ENCODE measurements around the gene GMDS.

Gene GMDS

GRCh38 chr6:1591926-1592325 lies 653.5 kb downstream of the GMDS start:
- H3K4me3 ChIP-seq (replicated peaks in 1 of 2; ENCODE audit: low read depth in 2 of 2, low read length in 2 of 2), result no peak overlapping the region
- TF ChIP-seq CTCF (IDR thresholded peaks at IDR 0.05; ENCODE audit: low read depth, low read length), result no peak
- no peak for DNase-seq (ENCODE audit: low read depth in 2 of 2)

GRCh38 chr6:1591243-1591642 lies 654.2 kb downstream of the GMDS start:
- H3K4me3 ChIP-seq (replicated peaks in 1 of 2; ENCODE audit: low read depth in 2 of 2, low read length in 2 of 2), result no peak overlapping the region
- no peak for TF ChIP-seq CTCF (IDR thresholded peaks at IDR 0.05; ENCODE audit: low read depth, low read length)
- DNase-seq (ENCODE audit: low read depth in 2 of 2), result no peak

GRCh38 chr6:1590580-1590979 lies 654.8 kb downstream of the GMDS start:
- TF ChIP-seq CTCF (IDR thresholded peaks at IDR 0.05; ENCODE audit: low read depth, low read length), result no peak
- no peak overlapping the region for H3K4me3 ChIP-seq (replicated peaks in 1 of 2; ENCODE audit: low read depth in 2 of 2, low read length in 2 of 2)
- no peak for DNase-seq (ENCODE audit: low read depth in 2 of 2)

- no peak for TF ChIP-seq CTCF (IDR thresholded peaks at IDR 0.05; ENCODE audit: low read depth, low read length)
- DNase-seq (ENCODE audit: low read depth in 2 of 2), result no peak
- H3K4me3 ChIP-seq (replicated peaks in 1 of 2; ENCODE audit: low read depth in 2 of 2, low read length in 2 of 2), result no peak overlapping the region
Observed at GRCh38 chr6:1589208-1589607, 656.2 kb downstream of the GMDS start.

- no peak overlapping the region for H3K4me3 ChIP-seq (replicated peaks in 1 of 2; ENCODE audit: low read depth in 2 of 2, low read length in 2 of 2)
- no peak for DNase-seq (ENCODE audit: low read depth in 2 of 2)
- TF ChIP-seq CTCF (IDR thresholded peaks at IDR 0.05; ENCODE audit: low read depth, low read length), result no peak
Observed at GRCh38 chr6:1587977-1588376, 657.4 kb downstream of the GMDS start.

- no peak for TF ChIP-seq CTCF (IDR thresholded peaks at IDR 0.05; ENCODE audit: low read depth, low read length)
- DNase-seq (ENCODE audit: low read depth in 2 of 2), result no peak
- no peak overlapping the region for H3K4me3 ChIP-seq (replicated peaks in 1 of 2; ENCODE audit: low read depth in 2 of 2, low read length in 2 of 2)
Observed at GRCh38 chr6:1587546-1587945, 657.9 kb downstream of the GMDS start.

GRCh38 chr6:1586861-1587450 lies 658.4 kb downstream of the GMDS start:
- DNase-seq (ENCODE audit: low read depth in 2 of 2), result no peak
- TF ChIP-seq CTCF (IDR thresholded peaks at IDR 0.05; ENCODE audit: low read depth, low read length), result no peak
- no peak overlapping the region for H3K4me3 ChIP-seq (replicated peaks in 1 of 2; ENCODE audit: low read depth in 2 of 2, low read length in 2 of 2)
